Measurements from ENCODE around the gene TAF12. TPM values are rescaled to one million over a fixed set of nuclear protein-coding genes. Genes with fewer than 3 reads are reported as not detected.

TAF12 gene
- total RNA-seq, 1 donor from 2014 or later = 45.2 TPM

DNA sequence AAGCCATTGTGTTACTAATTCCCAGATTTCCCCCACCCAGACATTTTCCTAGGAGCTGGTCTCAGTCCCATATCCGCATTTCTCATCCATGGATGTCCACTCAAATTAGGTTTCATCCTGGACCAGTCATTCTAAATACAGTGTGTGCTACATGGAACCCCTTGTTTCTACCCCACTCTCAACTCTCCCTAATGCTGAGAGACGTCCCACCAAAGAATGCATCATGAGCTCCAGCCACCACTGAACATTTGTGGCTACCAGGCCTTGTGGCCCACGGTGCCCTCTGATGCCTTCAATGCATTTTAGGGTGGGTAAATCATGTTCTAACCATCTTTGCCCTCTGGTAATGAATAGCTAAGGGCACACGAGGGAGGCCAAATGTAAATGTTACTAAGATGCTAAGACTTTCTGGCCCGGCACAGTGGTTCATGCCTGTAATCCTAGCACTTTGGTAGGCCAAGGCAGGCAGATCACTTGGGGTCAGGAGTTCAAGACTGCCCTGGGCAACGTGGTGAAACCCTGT lies 64.1 kb downstream of the TAF12 start:
- Mint-ChIP-seq H3K4me1 (peaks cover 25% of the 10 kb centered on the region), H3K27me3 (ENCODE audit: insufficient read depth, low read depth) (peaks cover 8% of the 10 kb centered on the region), H3K27ac (no peak overlapping the region), H3K9me3 (no peaks in the 10 kb centered on the region), H3K36me3 (peaks cover 31% of the 10 kb centered on the region), H3K4me3 (no peak overlapping the region)
- H3K36me3 ChIP-seq = no peaks in the 10 kb centered on the region
- peaks cover 11% of the 10 kb centered on the region for H3K4me1 ChIP-seq
- H4K20me1 ChIP-seq (ENCODE audit: low read depth) = peaks cover 33% of the 10 kb centered on the region
- no peak overlapping the region for H3K27ac ChIP-seq
- TF ChIP-seq EZH2phosphoT487 (IDR thresholded peaks at IDR 0.05) = no peak
- TF ChIP-seq, protein P1, sequence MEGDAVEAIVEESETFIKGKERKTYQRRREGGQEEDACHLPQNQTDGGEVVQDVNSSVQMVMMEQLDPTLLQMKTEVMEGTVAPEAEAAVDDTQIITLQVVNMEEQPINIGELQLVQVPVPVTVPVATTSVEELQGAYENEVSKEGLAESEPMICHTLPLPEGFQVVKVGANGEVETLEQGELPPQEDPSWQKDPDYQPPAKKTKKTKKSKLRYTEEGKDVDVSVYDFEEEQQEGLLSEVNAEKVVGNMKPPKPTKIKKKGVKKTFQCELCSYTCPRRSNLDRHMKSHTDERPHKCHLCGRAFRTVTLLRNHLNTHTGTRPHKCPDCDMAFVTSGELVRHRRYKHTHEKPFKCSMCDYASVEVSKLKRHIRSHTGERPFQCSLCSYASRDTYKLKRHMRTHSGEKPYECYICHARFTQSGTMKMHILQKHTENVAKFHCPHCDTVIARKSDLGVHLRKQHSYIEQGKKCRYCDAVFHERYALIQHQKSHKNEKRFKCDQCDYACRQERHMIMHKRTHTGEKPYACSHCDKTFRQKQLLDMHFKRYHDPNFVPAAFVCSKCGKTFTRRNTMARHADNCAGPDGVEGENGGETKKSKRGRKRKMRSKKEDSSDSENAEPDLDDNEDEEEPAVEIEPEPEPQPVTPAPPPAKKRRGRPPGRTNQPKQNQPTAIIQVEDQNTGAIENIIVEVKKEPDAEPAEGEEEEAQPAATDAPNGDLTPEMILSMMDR (IDR thresholded peaks at IDR 0.05) = no peak
- no peak for TF ChIP-seq EZH2 (IDR thresholded peaks at IDR 0.05)
- H3K9ac ChIP-seq = no peak overlapping the region
- no peak overlapping the region for H3K4me2 ChIP-seq
- peaks cover 55% of the 10 kb centered on the region for H3F3A ChIP-seq (ENCODE audit: low read depth)
- no peak for DNase-seq (ENCODE audit: low spot score)
- peaks cover 25% of the 10 kb centered on the region for H3K79me2 ChIP-seq (ENCODE audit: low read depth)
- H3K9me3 ChIP-seq (ENCODE audit: low read depth) = no peaks in the 10 kb centered on the region
- H2AFZ ChIP-seq (replicated peaks) = no peak overlapping the region
- H3K4me3 ChIP-seq = no peak overlapping the region
- H3K27me3 ChIP-seq = peaks cover 14% of the 10 kb centered on the region

- Histone ChIP-seq H3F3A (ENCODE audit: low read depth) (peaks cover 55% of the 10 kb centered on the region), H3K4me3 (no peak overlapping the region), H3K36me3 (no peaks in the 10 kb centered on the region), H3K27ac (no peak overlapping the region), H2AFZ (replicated peaks) (no peak overlapping the region), H3K9me3 (ENCODE audit: low read depth) (no peaks in the 10 kb centered on the region), H3K27me3 (peaks cover 11% of the 10 kb centered on the region), H3K4me1 (peaks cover 11% of the 10 kb centered on the region), H3K9ac (no peak overlapping the region), H3K79me2 (ENCODE audit: low read depth) (peaks cover 25% of the 10 kb centered on the region), H3K4me2 (no peak overlapping the region), H4K20me1 (ENCODE audit: low read depth) (peaks cover 33% of the 10 kb centered on the region)
- Mint-ChIP-seq H3K36me3 (peaks cover 29% of the 10 kb centered on the region), H3K4me1 (peaks cover 22% of the 10 kb centered on the region), H3K27ac (no peak overlapping the region), H3K27me3 (ENCODE audit: insufficient read depth, low read depth) (peaks cover 8% of the 10 kb centered on the region), H3K4me3 (peak overlapping the region; percentile 16), H3K9me3 (no peaks in the 10 kb centered on the region)
- DNase-seq (ENCODE audit: low spot score) = no peak
- TF ChIP-seq, protein P1 (IDR thresholded peaks at IDR 0.05) = no peak
- TF ChIP-seq EZH2 (IDR thresholded peaks at IDR 0.05) = no peak
- no peak for TF ChIP-seq EZH2phosphoT487 (IDR thresholded peaks at IDR 0.05)
Observed at GRCh38 chr1:28577738-28578536, 64.9 kb downstream of the TAF12 start.

DNA sequence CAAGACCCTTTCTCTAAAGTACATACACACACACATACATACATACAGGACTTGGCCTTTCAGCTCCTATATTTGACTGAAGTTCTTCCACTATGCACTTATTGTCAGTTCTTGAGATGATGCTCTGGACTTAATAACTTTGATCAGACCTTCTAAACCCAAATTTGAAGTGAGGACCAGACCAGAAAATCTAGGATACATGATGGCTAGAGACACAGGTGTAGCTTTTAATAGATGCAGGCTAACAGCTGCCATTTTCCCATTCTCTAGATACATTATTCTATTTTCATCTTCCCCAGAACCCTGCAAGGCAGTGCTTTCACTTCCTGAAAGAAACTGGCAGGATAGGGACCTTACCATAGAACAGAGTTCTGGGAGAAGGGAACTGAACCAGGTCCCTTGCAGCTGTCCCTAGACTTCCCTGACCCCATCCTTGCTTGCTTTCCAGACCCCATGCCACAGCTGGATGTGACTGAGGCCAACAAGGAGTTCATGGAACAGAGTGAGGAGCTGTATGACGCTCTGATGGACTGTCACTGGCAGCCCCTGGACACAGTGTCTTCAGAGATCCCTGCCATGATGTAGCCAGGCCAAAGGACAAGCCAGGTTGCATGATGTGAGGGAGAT lies 65.7 kb downstream of the TAF12 start:
- Mint-ChIP-seq H3K27ac (no peak overlapping the region), H3K4me1 (peaks cover 18% of the 10 kb centered on the region), H3K9me3 (no peaks in the 10 kb centered on the region), H3K36me3 (peaks cover 28% of the 10 kb centered on the region), H3K27me3 (ENCODE audit: insufficient read depth, low read depth) (peaks cover 5% of the 10 kb centered on the region), H3K4me3 (no peak overlapping the region)
- Histone ChIP-seq H3K27me3 (peaks cover 4% of the 10 kb centered on the region), H3F3A (ENCODE audit: low read depth) (peaks cover 51% of the 10 kb centered on the region), H3K79me2 (ENCODE audit: low read depth) (peaks cover 25% of the 10 kb centered on the region), H4K20me1 (ENCODE audit: low read depth) (peaks cover 33% of the 10 kb centered on the region), H3K4me1 (peaks cover 11% of the 10 kb centered on the region), H3K27ac (peak overlapping the region; percentile 30), H3K9me3 (ENCODE audit: low read depth) (no peaks in the 10 kb centered on the region), H3K4me2 (no peak overlapping the region), H3K36me3 (no peaks in the 10 kb centered on the region), H2AFZ (replicated peaks) (no peak overlapping the region), H3K4me3 (no peak overlapping the region), H3K9ac (no peak overlapping the region)
- no peak for TF ChIP-seq EZH2 (IDR thresholded peaks at IDR 0.05)
- TF ChIP-seq EZH2phosphoT487 (IDR thresholded peaks at IDR 0.05) = no peak
- TF ChIP-seq, protein P1 (IDR thresholded peaks at IDR 0.05) = no peak
- no peak for DNase-seq (ENCODE audit: low spot score)
